Activated naive CD4-positive, alpha-beta T cell treated with anti-CD3 and anti-CD28 coated beads, Interleukin-2, amount 50 U/mL, for 16 hours (primary cell): Measurements from ENCODE around the gene MCHR2.
A peak's percentile ranks its signal among the peaks of the same experiment; 100 is the strongest.
"Not testable (repeated sequence)": the region's sequence is repeated elsewhere in the genome, so short reads cannot be mapped to it uniquely, and the experiment has no call there.

Experiments
- DNase-seq: peaks from one replicate; pipeline ENCODE4 v3.0.0-alpha.2; 2020

The MCHR2 gene, protein sequence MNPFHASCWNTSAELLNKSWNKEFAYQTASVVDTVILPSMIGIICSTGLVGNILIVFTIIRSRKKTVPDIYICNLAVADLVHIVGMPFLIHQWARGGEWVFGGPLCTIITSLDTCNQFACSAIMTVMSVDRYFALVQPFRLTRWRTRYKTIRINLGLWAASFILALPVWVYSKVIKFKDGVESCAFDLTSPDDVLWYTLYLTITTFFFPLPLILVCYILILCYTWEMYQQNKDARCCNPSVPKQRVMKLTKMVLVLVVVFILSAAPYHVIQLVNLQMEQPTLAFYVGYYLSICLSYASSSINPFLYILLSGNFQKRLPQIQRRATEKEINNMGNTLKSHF

DNA sequence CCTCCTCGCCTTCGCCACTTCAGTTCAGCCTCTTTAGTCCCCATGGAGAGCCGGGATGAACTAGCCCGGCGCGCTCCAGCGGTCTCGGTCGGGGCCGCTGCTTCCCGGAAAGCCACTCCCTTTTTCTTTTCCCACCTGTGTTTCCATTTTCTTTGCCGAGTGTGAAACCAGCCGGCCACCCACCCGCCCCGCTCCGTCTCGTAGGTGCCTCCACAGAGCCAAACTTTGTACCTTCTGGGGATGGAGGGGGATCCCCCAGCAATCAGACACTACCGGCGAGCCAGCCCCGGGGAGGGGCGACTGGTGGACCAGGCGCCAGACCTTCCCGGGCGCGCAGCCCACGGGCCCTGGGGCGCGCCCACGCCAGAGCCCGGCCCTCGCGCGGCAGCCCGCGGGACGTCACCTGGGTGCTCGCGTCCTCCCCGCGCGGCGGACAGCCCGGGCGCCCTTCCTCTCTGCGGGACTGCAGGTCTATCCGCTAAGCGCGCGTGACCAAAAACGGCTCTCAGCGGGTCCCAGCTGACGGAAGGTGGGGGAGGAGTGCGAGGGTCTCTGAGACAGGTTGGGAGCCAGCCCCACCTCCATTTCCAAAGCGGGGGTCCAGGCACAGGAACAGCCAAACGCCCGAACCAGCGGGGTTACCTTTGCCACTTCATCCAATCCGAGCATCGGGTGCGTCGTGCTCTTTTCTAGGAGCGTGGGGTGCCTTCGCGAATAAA, at the start of gene MCHR2:
Gene MCHR2 (minus strand): TSS at position 691 of the 719 bp plus-strand sequence. CDS start 38,076 bp downstream, outside the sequence.
- no peak for DNase-seq

DNA sequence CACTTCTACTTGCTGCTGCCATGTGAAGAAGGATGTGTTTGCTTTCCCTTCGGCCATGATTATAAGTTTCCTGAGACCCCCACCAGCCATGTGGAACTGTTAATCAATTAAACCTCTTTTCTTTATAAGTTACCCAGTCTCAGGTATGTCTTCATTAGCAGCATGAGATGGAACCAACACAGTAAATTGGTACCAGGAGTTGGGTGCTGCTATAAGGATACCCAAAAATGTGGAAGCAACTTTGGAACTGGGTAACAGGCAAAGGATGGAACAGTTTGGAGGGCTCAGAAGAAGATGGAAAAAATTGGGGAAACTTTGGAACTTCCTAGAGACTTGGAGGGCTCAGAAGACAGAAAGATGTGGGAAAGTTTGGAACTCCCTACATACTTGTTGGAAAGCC, 44.5 kb upstream of the MCHR2 start:
- DNase-seq: not testable (repeated sequence)

DNA sequence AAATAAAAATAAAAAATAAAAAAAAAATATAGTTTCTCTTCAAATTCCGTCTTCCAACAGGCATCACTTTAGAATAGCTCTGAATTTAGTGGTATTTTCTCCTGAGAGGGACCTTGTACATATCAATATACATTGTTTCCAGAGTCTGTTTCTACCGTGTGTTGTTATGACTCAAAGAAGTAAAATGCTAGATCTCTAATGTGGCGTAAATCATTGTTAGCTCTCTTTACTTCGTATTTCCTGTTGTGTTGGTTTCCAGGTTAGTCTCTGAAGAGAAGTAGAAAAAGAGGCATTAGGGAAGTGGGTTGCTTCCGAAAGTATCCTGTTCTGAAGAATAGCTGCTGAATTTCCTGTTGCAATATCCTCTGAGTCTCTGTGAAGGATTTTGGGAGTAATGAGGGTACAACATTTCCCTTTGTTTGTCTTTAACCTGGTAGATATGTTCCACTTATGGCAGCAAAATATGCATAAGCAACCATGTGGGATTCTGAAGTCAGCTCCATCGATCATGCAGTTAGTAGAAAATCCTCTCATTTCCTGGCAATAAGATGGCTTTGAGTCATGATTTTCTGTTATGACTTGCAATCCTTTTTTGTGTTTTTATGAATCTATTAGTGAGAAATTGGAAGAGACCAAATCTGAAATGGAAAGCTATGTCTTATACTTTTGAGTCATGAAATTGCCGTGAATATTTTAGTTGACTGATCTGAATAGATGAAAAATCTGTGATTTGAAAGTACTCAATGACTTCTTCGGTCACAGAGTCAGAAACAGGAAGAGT, 42.0 kb upstream of the MCHR2 start:
- no peak for DNase-seq

DNA sequence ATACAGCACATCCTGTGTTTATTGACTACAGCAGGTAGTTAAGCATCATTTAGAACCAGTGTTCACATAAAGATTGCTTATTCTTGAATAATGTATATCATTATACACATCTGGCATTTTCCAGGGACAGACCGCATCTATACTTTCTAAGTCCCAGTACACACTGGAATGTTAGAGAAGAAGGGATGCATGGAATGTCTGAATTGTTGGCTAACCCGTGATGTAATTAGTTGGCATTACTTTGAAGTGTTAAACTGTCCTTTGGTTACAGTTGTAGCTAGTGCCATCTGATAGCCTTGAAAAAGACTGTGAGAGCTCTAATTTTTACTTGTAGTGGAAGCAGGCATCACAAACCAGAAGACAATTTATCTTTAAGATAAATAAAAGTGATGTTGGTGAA, 29.8 kb upstream of the MCHR2 start:
- DNase-seq: no peak

DNA sequence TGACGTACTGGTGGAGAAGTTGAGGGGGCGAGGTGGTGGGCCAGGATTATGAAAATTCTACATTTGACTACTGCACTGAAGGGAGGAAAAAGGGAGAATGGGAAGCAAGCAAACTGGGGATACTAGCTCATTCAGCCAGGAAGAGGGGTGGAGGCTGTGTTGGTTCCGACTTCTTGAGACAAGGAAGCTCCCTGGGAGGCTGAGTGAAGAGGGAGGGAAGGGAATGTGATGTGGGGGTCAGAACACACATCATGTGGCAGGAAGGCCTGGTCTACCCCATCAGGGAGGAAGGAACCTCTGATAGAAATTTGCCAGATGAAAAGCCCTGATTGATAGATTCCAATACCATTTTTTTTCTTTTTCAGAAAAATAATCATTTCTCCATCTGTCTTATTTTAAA, 28.8 kb upstream of the MCHR2 start:
- no peak for DNase-seq

DNA sequence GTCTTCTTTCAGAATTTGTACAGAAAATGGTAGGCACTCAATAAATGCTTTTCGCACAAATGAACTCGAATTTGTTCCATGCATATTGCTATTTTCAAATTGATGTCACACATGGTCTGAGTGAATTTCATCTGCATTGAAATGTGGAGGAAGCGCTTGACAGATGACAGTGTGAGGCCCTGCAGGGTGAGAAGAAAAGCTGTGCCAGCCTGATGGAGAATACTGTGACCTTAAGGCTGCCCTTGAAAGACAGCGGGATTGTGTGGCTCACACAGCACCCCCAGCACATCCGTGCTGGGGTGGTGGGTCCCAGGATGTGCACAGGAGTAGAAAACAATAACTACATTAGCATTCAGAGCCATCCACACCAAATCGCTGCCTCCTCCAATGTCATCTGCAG, 14.8 kb upstream of the MCHR2 start:
- DNase-seq: no peak

DNA sequence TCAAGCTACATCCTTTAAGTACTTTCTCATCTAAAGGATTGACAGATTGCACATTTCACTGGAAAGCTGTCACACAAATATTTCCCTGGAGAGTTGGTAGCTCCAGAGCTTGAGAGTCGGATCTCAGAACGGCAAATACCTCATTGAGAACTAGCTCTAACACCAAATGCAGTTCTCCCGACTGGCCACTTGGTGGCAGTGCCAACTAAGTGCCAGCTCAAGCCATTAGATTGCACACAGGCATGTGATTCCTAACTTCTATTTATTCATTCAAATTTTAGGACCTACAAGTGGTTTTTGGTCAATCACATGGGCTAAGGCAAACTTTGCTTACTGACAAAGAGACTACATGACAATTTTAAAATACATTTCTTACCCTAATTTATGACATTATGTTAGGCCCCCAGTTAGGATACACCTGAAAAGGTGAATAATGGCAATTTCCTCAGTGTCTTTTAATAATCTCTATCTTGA, 7.9 kb upstream of the MCHR2 start:
- DNase-seq: peak; percentile 27

DNA sequence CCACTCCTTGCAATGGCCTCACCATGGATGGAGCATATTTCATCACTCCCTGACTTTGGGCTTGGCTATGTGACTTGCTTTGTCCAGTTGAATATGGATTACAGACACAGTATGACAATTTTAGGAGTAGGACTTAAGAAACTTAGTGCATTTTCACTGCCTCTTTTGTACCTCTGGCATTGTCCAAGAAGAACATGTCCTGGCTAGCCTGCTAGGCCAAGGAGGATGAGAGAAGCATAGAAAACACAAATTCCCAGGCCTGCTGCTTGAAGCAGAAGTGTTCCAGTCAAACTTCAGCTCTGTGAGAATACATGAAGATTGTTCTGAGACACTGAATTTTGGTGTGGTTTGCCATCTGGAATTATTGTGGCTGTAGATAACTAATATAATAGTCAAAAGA, 3.1 kb upstream of the MCHR2 start:
- no peak for DNase-seq

DNA sequence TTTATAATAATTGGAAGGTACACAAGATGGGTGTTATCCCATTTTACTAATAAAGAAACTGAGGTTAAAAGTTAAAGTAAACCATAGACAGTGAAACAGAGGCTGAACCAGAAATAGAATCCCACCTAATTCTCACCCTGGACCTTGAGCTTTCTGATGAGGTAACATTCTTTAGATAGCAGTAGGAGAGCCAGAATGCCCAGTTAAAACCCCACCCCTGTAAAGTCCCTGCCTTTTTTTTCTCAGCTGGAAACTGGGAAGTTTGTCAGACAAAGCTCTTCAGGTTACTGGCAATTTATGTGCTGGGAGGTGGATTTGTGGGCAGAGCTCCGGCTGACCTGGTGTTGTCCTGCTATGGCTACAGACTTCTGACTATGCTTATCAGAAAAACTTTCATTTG, 1.9 kb upstream of the MCHR2 start:
- DNase-seq: no peak

DNA sequence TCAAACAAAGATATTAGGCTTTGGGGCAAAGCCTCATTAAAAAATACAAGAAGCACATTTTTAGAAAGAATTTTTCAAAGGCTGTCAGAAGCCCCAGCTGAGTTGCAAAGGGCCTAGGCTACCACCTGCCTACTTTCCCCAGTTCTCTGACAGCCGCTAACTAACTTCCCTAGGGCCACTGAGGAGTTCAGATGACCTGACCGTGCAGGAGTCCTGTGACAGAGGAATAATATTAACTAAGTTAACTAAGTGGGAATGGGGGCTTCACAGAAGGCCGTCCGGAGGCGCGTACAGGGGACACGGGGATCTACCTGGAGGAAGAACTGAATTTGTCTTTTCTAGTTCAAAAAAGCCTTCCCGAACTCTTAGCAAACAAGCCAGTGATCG, 884 bp downstream of the MCHR2 start:
- no peak for DNase-seq

DNA sequence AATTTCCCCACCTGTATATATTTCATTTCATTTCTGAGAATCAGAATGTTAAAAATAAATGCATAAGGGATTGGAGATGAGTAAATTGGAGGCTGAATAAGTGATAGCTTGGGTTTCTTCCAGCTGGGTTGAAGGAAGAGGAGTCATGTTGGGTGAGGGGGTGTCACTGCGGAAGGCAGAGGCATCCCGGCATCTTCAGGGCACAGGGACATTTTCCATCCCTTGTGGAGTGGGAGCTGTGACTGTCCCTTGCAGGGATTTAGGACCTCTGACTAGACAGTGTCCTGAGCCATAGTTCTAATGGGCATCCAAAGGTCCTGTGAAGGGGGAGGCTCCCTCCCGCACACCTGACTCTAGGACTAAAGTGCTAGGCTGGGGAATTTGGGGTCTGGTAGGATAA, 2.1 kb downstream of the MCHR2 start:
- DNase-seq: no peak

DNA sequence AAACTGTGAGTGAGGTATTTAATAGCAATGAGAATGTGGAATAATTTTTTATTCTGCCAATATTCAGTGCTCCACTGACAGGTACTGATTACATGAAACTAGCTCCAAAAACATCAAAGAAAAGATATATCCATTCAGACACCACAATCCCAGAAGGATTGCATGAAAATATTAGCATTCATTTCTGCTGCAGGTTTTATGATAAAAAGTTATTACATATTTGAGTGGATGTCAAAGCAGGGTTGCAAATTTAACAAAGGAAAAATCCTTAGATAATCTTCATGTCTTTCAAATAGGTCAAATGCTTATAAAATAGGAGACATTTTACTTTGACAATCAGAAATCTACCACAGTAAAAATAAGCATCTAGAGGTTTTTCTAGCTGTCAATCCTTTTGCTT, 13.3 kb downstream of the MCHR2 start:
- no peak for DNase-seq

DNA sequence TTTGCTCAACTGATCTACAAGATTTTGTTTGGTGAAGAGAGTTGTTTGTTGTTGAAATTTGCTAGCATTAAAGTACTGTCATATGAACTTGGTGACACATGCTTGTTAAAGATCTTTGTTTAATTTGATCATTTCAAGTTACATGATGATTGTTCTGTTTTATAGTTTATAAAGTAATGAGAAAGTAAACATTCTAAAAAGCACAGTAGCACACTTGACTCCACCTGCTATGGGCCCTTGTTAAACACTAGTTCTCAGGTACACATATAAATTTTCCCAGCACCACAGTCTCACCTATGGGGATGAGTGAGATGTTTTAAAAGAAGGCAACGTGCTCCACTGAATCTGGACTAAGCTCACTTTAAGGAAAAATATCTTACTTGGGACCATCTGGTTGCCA, 14.1 kb downstream of the MCHR2 start:
- no peak for DNase-seq

DNA sequence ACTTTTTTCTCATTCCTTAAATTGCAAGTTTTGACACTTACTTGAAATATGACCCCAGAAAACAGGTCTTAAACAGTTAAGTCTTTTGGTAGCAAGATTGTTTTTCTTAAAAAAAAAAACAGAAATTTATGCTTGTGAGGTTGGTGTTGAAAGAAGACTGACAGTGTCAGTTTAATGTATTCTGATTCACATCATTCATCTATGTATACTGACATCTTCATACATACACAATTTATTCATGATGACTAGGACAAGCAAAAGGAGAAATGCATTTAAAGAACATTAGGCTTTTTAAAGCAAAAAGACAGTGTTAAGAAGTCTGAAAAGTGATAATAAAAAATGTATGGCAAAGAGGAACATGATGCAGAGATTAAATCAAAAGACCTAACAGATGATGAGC, 27.0 kb downstream of the MCHR2 start:
- no peak for DNase-seq

DNA sequence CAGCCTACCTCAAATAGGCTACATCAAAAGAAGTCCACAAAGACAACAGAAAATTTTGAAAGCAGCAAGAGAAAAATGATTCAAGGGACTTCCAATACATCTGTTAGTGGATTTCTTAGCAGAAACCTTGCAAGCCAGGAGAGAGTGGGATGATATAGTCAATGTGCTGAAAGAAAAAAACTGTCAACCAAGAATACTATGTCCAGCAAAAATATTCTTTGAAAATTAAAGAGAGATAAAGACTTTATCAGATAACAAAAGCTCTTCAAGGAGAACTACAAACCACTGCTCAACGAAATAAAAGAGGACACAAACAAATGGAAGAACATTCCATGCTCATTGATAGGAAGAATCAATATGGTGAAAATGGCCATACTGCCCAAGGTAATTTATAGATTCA, 34.0 kb downstream of the MCHR2 start:
- no peak for DNase-seq

DNA sequence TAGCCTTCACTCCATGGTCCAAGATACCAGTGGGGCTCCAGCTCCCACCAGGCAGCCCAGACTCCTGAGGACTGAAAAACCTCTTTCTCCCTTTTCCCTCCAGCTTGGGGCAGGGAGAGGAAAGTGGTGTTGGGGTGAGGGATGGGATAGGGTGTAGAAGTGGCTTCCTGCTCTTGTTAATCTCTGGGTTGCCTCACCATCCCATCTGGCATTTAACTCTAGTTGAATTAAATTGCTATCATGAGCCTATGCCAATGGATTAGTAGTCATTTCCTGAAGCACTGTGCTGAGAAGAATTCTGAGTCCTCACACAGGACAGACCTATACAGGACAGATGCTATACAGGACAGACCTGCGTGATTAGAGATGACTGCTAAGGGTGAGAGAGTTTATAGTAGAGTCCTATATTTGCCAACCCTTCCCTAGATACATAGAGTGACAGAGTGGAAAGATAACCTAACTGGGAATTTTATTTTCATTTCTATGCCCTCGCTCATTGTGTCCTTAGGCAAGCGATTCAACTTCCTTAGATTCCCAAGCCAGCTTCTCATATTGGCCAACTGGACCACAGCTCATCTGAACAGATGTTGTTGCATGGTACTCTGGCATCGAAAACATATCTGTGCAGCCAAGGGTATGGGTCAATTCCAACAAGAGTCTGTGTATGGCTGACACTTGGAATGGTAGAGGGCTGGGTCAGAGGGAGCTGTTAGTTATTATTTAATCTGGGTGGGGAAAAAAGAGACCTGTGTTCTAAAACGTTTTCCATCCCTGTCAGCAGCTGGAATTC, 42.8 kb downstream of the MCHR2 start:
- DNase-seq: no peak

DNA sequence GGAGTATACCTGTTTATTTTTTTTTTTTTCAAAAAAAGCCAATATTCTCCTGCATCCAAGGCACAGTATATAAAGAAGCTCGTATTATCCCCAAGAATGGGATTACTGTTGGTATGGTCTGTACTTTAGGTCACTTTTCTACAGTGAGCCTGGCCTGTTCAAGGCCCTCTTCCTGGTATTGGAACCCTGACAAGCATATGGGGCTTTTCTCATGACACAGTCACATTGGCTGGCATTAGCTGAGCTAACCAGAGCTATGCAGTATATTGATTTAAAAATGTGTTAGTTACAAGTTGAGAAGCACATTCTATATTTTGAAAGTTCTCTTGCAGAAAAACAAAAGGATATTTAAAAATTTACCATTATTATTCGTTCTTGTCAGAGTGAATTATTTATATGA, 48.0 kb downstream of the MCHR2 start:
- no peak for DNase-seq

DNA sequence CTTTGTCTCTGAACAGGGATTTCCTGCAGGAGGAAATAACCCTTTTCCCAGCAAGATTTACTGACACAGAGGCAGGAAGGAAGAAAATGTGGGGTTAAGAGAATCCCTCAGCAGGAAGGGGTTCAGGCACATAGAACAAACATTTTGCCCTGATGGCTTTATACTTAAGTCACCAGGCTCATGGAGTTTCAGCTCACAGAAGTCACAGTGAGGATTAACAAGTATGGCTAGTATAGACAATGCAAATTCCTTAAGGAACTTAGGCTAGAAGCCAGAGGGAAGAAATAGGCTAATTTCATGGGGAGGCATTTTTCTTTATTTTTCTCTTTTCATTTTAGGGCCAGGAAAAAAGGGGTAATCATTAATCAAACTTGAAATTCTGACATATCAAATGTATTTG, 50.2 kb downstream of the MCHR2 start:
- no peak for DNase-seq

DNA sequence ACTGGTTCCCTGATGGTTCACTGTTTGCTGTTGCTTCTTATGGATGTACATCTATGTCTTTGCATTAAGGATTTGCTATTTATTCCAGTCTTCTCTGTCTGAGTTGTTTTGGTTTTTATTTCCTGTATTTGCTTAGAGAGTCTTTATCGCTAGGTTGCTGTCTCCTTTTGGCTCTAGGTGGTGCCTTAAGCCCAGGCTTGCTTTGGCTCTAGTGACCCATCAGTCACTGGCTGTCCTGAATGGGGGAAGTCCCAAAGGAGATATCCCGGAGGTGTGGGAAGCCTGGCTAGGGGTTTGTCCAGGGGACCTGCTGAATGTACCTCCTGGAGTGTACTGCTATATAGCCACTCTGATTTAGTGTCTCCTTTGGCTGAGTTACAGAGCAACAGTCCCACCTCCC, 53.4 kb downstream of the MCHR2 start:
- no peak for DNase-seq

DNA sequence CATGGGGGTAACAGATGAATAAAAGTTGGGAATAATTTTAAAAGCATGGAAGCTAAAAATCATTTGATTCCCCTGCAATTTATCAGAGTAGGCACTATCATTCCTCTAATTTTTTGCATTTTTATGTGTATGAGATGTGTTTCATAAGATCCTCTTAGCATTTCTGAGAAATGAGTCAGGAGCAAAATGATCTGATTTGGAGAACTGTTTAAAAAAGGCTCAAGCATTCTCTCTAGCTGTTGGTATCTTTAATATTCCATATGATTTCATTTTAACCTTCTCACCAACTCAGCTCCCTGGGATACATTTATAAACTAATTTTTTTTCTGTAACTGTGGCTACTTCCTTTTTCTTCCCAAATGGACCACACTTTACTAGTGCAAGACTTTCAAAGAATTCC, 60.9 kb downstream of the MCHR2 start:
- DNase-seq: no peak

DNA sequence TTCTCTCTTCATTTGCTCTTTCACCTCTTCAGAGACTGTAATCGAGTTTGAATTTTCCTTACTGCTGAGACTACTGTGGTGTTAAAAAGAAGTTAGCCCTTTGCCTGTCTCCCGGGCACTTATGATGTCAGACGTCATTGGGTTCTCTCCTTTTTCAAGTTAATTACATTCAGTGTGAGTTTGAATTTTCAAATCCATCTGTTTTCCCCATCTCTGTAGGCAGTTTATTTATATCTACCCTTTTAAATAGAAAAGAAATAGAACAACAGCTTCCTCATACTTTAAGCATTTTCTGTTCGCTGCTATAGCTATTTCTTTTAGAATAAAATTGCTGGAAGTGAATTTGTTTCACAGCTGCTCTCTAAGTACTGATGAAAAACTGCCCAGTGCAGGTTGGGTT, 81.4 kb downstream of the MCHR2 start:
- DNase-seq: no peak

DNA sequence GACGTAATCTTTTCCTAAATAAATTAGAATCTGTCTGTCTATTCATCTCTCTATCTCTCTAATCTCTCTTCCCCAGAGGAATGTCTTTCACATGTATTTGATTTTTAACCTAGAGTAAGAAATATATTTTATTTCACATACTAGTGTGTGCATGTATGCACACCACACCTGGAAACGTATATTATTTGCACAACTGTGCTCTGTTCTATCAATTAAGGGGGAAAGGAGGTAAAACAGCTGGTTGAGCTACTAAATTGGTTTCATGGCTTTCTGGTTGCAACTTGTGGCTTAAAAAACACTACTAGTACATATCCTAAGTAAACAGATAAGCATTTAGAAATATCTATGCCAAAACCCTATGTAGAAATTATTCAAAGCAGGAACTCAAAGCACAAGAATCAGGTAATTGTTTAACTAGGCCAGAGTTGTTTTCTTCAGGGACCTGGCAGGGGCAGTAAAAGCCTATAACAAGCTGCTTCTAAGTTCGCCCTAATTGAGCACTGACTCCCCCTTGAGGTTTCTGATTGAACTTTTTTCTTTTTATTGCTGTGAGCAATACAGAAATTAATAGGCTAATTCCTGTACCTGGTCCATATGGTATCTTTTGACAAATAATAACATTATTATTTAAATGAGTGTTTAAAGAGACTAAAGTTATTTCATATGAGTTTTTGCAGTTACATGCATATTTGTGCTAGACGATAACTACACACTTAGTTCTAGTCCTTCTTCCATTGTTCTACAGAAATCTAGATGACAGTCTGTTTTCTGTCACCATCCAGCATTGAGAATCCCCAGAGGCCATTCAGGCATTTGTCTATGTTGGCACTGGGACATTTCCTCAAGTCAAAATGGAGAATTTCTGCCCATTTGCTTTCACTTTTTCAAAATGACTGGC, 88.6 kb downstream of the MCHR2 start:
- DNase-seq: no peak
